ENCODE data around the gene CATSPER3. TPM values are rescaled to one million over a fixed set of nuclear protein-coding genes. Genes with fewer than 3 reads are reported as not detected.
A peak's percentile ranks its signal among the peaks of the same experiment; 100 is the strongest.

The CATSPER3 gene
- polyA plus RNA-seq, 3 donors = 0.15 to 0.60 (median 0.52) TPM

GRCh38 chr5:134920848-134921575 is 46.7 kb upstream of the CATSPER3 start:
- H3K4me3 Mint-ChIP-seq = no peak overlapping the region

GRCh38 chr5:134932508-134932907 is 35.2 kb upstream of the CATSPER3 start:
- Histone ChIP-seq H3K27ac (ENCODE audit: low read depth in 1 of 2, low read length in 2 of 2) (no peak overlapping the region), H3K4me2 (replicated peaks; ENCODE audit: extremely low read depth, low read length, poor library complexity, severe bottlenecking) (no peak overlapping the region), H3K36me3 (replicated peaks in 1 of 2; ENCODE audit: control insufficient read depth in 1 of 2, insufficient read depth in 2 of 2, low read length in 2 of 2) (peaks cover 0 to 58% of the 10 kb centered on the region in 2 donors), H3K27me3 (ENCODE audit: control insufficient read depth in 2 of 2, insufficient read depth in 2 of 2, low read length in 2 of 2) (no peaks in the 10 kb centered on the region), H3K4me1 (ENCODE audit: control insufficient read depth in 1 of 2, insufficient read depth in 2 of 2, low read length in 2 of 2) (no peaks in the 10 kb centered on the region), H3K4me3 (replicated peaks in 1 of 3; ENCODE audit: low read depth in 2 of 3, low read length in 3 of 3) (no peak overlapping the region), H2AFZ (ENCODE audit: insufficient read depth, low read depth, low read length, poor library complexity, severe bottlenecking) (no peak overlapping the region), H4K20me1 (ENCODE audit: insufficient read depth, low read length) (no peaks in the 10 kb centered on the region), H3K9me3 (replicated peaks in 1 of 2; ENCODE audit: control insufficient read depth in 1 of 2, insufficient read depth in 1 of 2, low read length in 2 of 2) (no peaks in the 10 kb centered on the region), H3K9ac (ENCODE audit: insufficient read depth, low read length, poor library complexity, severe bottlenecking) (no peak overlapping the region), H3K79me2 (ENCODE audit: insufficient read depth, low read length) (no peaks in the 10 kb centered on the region)
- Mint-ChIP-seq H3K9me3 (no peaks in the 10 kb centered on the region), H3K4me3 (no peak overlapping the region), H3K27ac (no peak overlapping the region), H3K36me3 (peaks cover 46 to 60% of the 10 kb centered on the region in 2 donors), H3K4me1 (no peaks in the 10 kb centered on the region), H3K27me3 (ENCODE audit: low read depth in 3 of 3) (no peaks in the 10 kb centered on the region)
- WGBS (ENCODE audit: insufficient coverage) = 100% methylated on average over 2 of the region's 3 CpGs
- no peak for DNase-seq
- TF ChIP-seq, protein P1, sequence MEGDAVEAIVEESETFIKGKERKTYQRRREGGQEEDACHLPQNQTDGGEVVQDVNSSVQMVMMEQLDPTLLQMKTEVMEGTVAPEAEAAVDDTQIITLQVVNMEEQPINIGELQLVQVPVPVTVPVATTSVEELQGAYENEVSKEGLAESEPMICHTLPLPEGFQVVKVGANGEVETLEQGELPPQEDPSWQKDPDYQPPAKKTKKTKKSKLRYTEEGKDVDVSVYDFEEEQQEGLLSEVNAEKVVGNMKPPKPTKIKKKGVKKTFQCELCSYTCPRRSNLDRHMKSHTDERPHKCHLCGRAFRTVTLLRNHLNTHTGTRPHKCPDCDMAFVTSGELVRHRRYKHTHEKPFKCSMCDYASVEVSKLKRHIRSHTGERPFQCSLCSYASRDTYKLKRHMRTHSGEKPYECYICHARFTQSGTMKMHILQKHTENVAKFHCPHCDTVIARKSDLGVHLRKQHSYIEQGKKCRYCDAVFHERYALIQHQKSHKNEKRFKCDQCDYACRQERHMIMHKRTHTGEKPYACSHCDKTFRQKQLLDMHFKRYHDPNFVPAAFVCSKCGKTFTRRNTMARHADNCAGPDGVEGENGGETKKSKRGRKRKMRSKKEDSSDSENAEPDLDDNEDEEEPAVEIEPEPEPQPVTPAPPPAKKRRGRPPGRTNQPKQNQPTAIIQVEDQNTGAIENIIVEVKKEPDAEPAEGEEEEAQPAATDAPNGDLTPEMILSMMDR (IDR thresholded peaks at IDR 0.05) = no peak
- intact Hi-C loops (cut with micrococcal nuclease) = no loop called here

More at GRCh38 chr5:134920848-134921575, 46.7 kb upstream of the CATSPER3 start:
- H3K27ac ChIP-seq (ENCODE audit: low read depth in 1 of 2, low read length in 2 of 2) = no peak overlapping the region
- no peak overlapping the region for H3K4me3 ChIP-seq (replicated peaks in 1 of 3; ENCODE audit: low read depth in 2 of 3, low read length in 3 of 3)
- Mint-ChIP-seq H3K36me3 (peaks cover 43 to 45% of the 10 kb centered on the region in 2 donors), H3K27ac (peak overlapping the region in 2 of 7 donors; percentile 13 to 61), H3K9me3 (no peaks in the 10 kb centered on the region), H3K27me3 (ENCODE audit: low read depth in 3 of 3) (no peaks in the 10 kb centered on the region), H3K4me1 (no peaks in the 10 kb centered on the region)
- no peak overlapping the region for H3K9ac ChIP-seq (ENCODE audit: insufficient read depth, low read length, poor library complexity, severe bottlenecking)
- no peaks in the 10 kb centered on the region for H3K27me3 ChIP-seq (ENCODE audit: control insufficient read depth in 2 of 2, insufficient read depth in 2 of 2, low read length in 2 of 2)
- no peaks in the 10 kb centered on the region for H3K4me1 ChIP-seq (ENCODE audit: control insufficient read depth in 1 of 2, insufficient read depth in 2 of 2, low read length in 2 of 2)
- TF ChIP-seq, protein P1 (IDR thresholded peaks at IDR 0.05) = no peak
- no peak overlapping the region for H3K4me2 ChIP-seq (replicated peaks; ENCODE audit: extremely low read depth, low read length, poor library complexity, severe bottlenecking)
- no peak for DNase-seq
- H2AFZ ChIP-seq (ENCODE audit: insufficient read depth, low read depth, low read length, poor library complexity, severe bottlenecking) = no peak overlapping the region
- no peaks in the 10 kb centered on the region for H3K9me3 ChIP-seq (replicated peaks in 1 of 2; ENCODE audit: control insufficient read depth in 1 of 2, insufficient read depth in 1 of 2, low read length in 2 of 2)
- peaks cover 4% of the 10 kb centered on the region for H3K79me2 ChIP-seq (ENCODE audit: insufficient read depth, low read length)
- peaks cover 23 to 40% of the 10 kb centered on the region in 2 donors for H3K36me3 ChIP-seq (replicated peaks in 1 of 2; ENCODE audit: control insufficient read depth in 1 of 2, insufficient read depth in 2 of 2, low read length in 2 of 2)
- 96% methylated on average over 8 of the region's 9 CpGs for WGBS (ENCODE audit: insufficient coverage)
- peaks cover 8% of the 10 kb centered on the region for H4K20me1 ChIP-seq (ENCODE audit: insufficient read depth, low read length)
- intact Hi-C loops (cut with micrococcal nuclease) = no loop called here

Data from CD14-positive monocyte (primary cell).